GM12878 (cell line): ENCODE data around the gene CCDC18. TPM values are rescaled to one million over a fixed set of nuclear protein-coding genes. Genes with fewer than 3 reads are reported as not detected.

Experiments
- ATAC-seq: fragments of 200-7000 bp; cut with Tn5 transposase; 3 replicates; pipeline ENCODE4 v1.9.1; 2020; ENCODE audit warnings: mild to moderate bottlenecking, moderate library complexity
- BruUV-seq: library from RNA; stranded (reverse); fragments of 400-500 nt; replicated peaks from 2 replicates; lab custom pipeline; 2021; lab: Mats Ljungman, UMichigan
- CTCF ChIA-PET: fragments of 300-600 bp; sonication (Branson Sonifier 250); formaldehyde crosslinking; extraction: SDS; loops from one replicate; lab custom pipeline; 2021; ENCODE audit warnings: inconsistent platforms; lab: Yijun Ruan, JAX
- POLR2A ChIA-PET: fragments of 350-600 bp; formaldehyde crosslinking; extraction: SDS; loops from one replicate; lab custom pipeline; 2021; ENCODE audit warnings: inconsistent platforms; lab: Charles Lee
- RAD21 ChIA-PET: fragments of 300-600 bp; sonication (Branson Sonifier 250); formaldehyde crosslinking; loops from one replicate; lab custom pipeline; 2023; ENCODE audit warnings: antibody characterized with exemption; ENCODE audit not compliant: unreplicated experiment; lab: Charles Lee
- SMC1A ChIA-PET: fragments of 300-600 bp; sonication (Branson Sonifier 250); formaldehyde crosslinking; loops from one replicate; lab custom pipeline; 2023; ENCODE audit not compliant: unreplicated experiment, uncharacterized antibody; lab: Charles Lee
- DNase-seq: peaks from one replicate; pipeline ENCODE4 v3.0.0-alpha.2; 2011; ENCODE audit warnings: low read depth, low spot score
- FAIRE-seq: peaks from 3 replicates; lab custom pipeline; 2011; peaks lifted over from hg19 to GRCh38; lab: Jason Lieb, UNC
- H2AFZ ChIP-seq: 2 replicates; pipeline ENCODE4 v1.6.0; 2011; ENCODE audit warnings: low read depth, low read length, control low read depth; ENCODE audit not compliant: control insufficient read depth
- H3K27ac ChIP-seq: 2 replicates; pipeline ENCODE4 v1.5.1; 2011; ENCODE audit warnings: control low read depth; ENCODE audit not compliant: control insufficient read depth, insufficient read depth
- H3K27me3 ChIP-seq, 2 experiments: replicated peaks in 1 of 2; 2 replicates each; pipeline versions ENCODE4 v1.6.0 to v1.6.1; 2011; ENCODE audit warnings: low read length in 1 of 2; ENCODE audit not compliant: control insufficient read depth in 2 of 2, insufficient read depth in 2 of 2
- H3K36me3 ChIP-seq, 2 experiments: 2 replicates each; pipeline ENCODE4 v1.5.1; 2011; ENCODE audit warnings: low read length in 1 of 2; ENCODE audit not compliant: control insufficient read depth in 2 of 2, insufficient read depth in 2 of 2
- H3K4me1 ChIP-seq: 2 replicates; pipeline ENCODE4 v1.6.1; 2011; ENCODE audit warnings: mild to moderate bottlenecking, low read length, moderate library complexity, mixed read lengths; ENCODE audit not compliant: control insufficient read depth, insufficient read depth
- H3K4me2 ChIP-seq: 2 replicates; pipeline ENCODE4 v1.6.0; 2011; ENCODE audit warnings: control low read depth; ENCODE audit not compliant: control insufficient read depth, insufficient read depth
- H3K4me3 ChIP-seq: fragments of 200-600 bp; sonication (generic); 2 replicates; pipeline ENCODE4 v1.5.1; 2016
- H3K79me2 ChIP-seq: 2 replicates; pipeline ENCODE4 v1.6.0; 2011; ENCODE audit warnings: low read length; ENCODE audit not compliant: control insufficient read depth, insufficient read depth
- H3K9ac ChIP-seq: 2 replicates; pipeline ENCODE4 v1.8.0; 2011; ENCODE audit warnings: low read length, control low read depth, mixed read lengths; ENCODE audit not compliant: control insufficient read depth, insufficient read depth
- H3K9me3 ChIP-seq: replicated peaks from 3 replicates; pipeline ENCODE4 v1.5.1; 2011; ENCODE audit warnings: mild to moderate bottlenecking, low read length; ENCODE audit not compliant: control insufficient read depth, insufficient read depth
- H4K20me1 ChIP-seq: 2 replicates; pipeline ENCODE4 v1.6.0; 2011; ENCODE audit not compliant: control insufficient read depth, insufficient read depth
- ASH2L ChIP-seq: fragments of 300-600, 200-600 bp; sonication (generic); IDR thresholded peaks from 2 replicates; pipeline ENCODE4 v1.6.1; 2017; ENCODE audit warnings: low read depth, mild to moderate bottlenecking, borderline replicate concordance
- CREM ChIP-seq: IDR thresholded peaks from 2 replicates; pipeline ENCODE4 v1.6.1; 2014; ENCODE audit warnings: antibody characterized with exemption, low read depth
- DPF2 ChIP-seq: fragments of 450-650 bp; IDR thresholded peaks from 2 replicates; pipeline ENCODE4 v1.6.1; 2017; ENCODE audit warnings: mild to moderate bottlenecking
- FOXK2 ChIP-seq: fragments of 450-650 bp; IDR thresholded peaks from 2 replicates; pipeline ENCODE4 v1.6.1; 2017; ENCODE audit warnings: mild to moderate bottlenecking, moderate library complexity
- HDAC6 ChIP-seq: fragments of 200-600 bp; sonication (generic); IDR thresholded peaks from one replicate; pipeline ENCODE4 v1.8.0; 2017; ENCODE audit warnings: antibody characterized with exemption; ENCODE audit not compliant: unreplicated experiment
- NFIC ChIP-seq: IDR thresholded peaks from 2 replicates; pipeline ENCODE4 v1.6.1; 2012; ENCODE audit warnings: low read depth, mild to moderate bottlenecking, inconsistent platforms, low read length, moderate library complexity
- NR2C2 ChIP-seq: IDR thresholded peaks from 2 replicates; pipeline ENCODE4 v1.6.1; 2011; ENCODE audit warnings: borderline replicate concordance, low read depth; ENCODE audit not compliant: control insufficient read depth, insufficient read length
- POLR2AphosphoS5 ChIP-seq: IDR thresholded peaks from 2 replicates; pipeline ENCODE4 v1.6.1; 2011; ENCODE audit warnings: mild to moderate bottlenecking, low read length, inconsistent platforms
- POU2F2 ChIP-seq: IDR thresholded peaks from 3 replicates; pipeline ENCODE4 v1.6.1; 2011; ENCODE audit warnings: low read depth, mild to moderate bottlenecking, low read length, borderline replicate concordance
- RAD51 ChIP-seq: fragments of 450-650 bp; IDR thresholded peaks from 2 replicates; pipeline ENCODE4 v1.6.1; 2016; ENCODE audit warnings: moderate library complexity, mild to moderate bottlenecking, inconsistent platforms
- RELA ChIP-seq: fragments of 450-650 bp; IDR thresholded peaks from 2 replicates; pipeline ENCODE4 v1.8.0; 2014; ENCODE audit warnings: borderline replicate concordance; ENCODE audit not compliant: partially characterized antibody
- SIX5 ChIP-seq: IDR thresholded peaks from 2 replicates; pipeline ENCODE4 v1.6.1; 2011; ENCODE audit warnings: mild to moderate bottlenecking, low read depth, low read length, moderate library complexity; ENCODE audit not compliant: severe bottlenecking
- SUZ12 ChIP-seq: fragments of 200-600 bp; sonication (generic); IDR thresholded peaks from one replicate; pipeline ENCODE4 v1.6.1; 2018; ENCODE audit warnings: antibody characterized with exemption, mild to moderate bottlenecking; ENCODE audit not compliant: unreplicated experiment
- TARDBP ChIP-seq: IDR thresholded peaks from 2 replicates; pipeline ENCODE4 v1.6.1; 2016; ENCODE audit warnings: borderline replicate concordance
- ZNF274 ChIP-seq: IDR thresholded peaks from one replicate; pipeline ENCODE4 v1.8.0; 2011; ENCODE audit not compliant: insufficient read length, insufficient read depth
- ZNF622 ChIP-seq: fragments of 450-650 bp; IDR thresholded peaks from 2 replicates; pipeline ENCODE4 v1.6.1; 2017; ENCODE audit warnings: mild to moderate bottlenecking, inconsistent platforms
- WGBS: methylation state at CpG from one replicate; pipeline ENCODE4 v1.1.6; 2016; ENCODE audit warnings: low lambda C conversion rate; ENCODE audit not compliant: insufficient replicate concordance, insufficient coverage; ENCODE audit errors: missing lambda C conversion rate; 5-methylcytosine and 5-hydroxymethylcytosine counted together
- in situ Hi-C: fragments of 300-500 bp; cut with MboI; formaldehyde crosslinking; loops from 9 replicates; pipeline ENCODE4 v1.14.3; 2018; ENCODE audit warnings: mixed read lengths
- intact Hi-C: fragments of 100-400 bp; cut with micrococcal nuclease; formaldehyde crosslinking; loops from one replicate; pipeline ENCODE4 v1.14.2; 2022; ENCODE audit not compliant: unreplicated experiment
- polyA plus RNA-seq, 11 experiments: library from polyadenylated mRNA; depleted of rRNA in 4 of 11; unstranded in 6 of 11; stranded (reverse) in 5 of 11; fragments of >200 nt; fragmentation: Nextera tagmentation in 4 of 11; fragmentation: Illumina TruSeq in 1 of 11; extraction: Ambion mirVana in 4 of 11; extraction: Trizol in 1 of 11; gene quantifications; 1 replicate in 1 of 11; 2 replicates in 10 of 11; pipeline versions ENCODE4 v1.2.1 to v1.2.3, GENCODE V29; 2011 to 2016; ENCODE audit warnings: inconsistent platforms in 2 of 11, missing spikeins in 2 of 11, low read depth in 1 of 11
- total RNA-seq, 4 experiments: library from RNA; depleted of rRNA in 3 of 4; stranded (reverse); fragments of >200 nt in 3 of 4; fragmentation: Illumina TruSeq in 1 of 4; extraction: Trizol in 1 of 4; gene quantifications; 2 replicates each; pipeline versions ENCODE4 v1.2.1 to v1.2.3, GENCODE V29; 2013 to 2021
- TF ChIP-seq, protein P1 (sequence below): fragments of 450-650 bp; formaldehyde crosslinking; IDR thresholded peaks from 2 replicates; pipeline ENCODE4 v1.5.0; 2022; ENCODE audit warnings: mild to moderate bottlenecking, missing genetic modification characterization
- TF ChIP-seq, protein P2 (sequence below): IDR thresholded peaks from 2 replicates; pipeline ENCODE4 v1.6.1; 2012; ENCODE audit warnings: improper control_type of control experiment, low read depth, low read length; ENCODE audit not compliant: insufficient replicate concordance

CCDC18 gene
- total and polyA plus RNA-seq, 10 of the 15 experiments (the other 5 are each of a cell fraction or from before 2014, with no cell fraction given) = 15.6 to 34.9 (median 19.5) TPM

DNA sequence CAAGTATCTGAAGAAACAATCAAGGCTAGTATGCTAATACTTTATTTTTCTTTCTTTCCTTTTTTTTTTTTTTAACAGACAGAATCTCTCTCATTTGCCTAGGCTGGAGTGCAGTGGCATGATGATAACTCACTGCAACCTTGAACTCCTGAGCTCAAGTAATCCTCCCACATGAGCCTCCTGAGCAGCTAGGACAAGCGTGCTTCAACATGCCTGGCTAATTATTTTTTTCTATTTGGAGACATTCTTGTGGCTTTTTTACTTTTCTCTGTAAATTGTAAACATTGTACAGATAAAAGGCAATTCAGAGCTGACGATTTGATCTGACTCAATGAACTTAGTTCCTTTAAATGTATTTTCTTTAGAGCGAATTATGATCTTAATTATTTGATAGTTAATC, 41.4 kb downstream of the CCDC18 start:
- peaks cover 2 to 6% of the 10 kb centered on the region in 2 experiments for H3K36me3 ChIP-seq
- POLR2A ChIA-PET = interaction anchor here (1.1 to 1.2 kb wide), 3 partner anchors 12 to 136 kb away, joined by 3 to 5 read pairs (median 3); no protein-coding TSS in a partner anchor
- TF ChIP-seq FOXK2 = no peak
- TF ChIP-seq SIX5 = no peak
- no peak for TF ChIP-seq NR2C2
- TF ChIP-seq DPF2 = no peak
- TF ChIP-seq CREM = no peak
- no peak for TF ChIP-seq ASH2L
- no peak for TF ChIP-seq HDAC6
- TF ChIP-seq POLR2AphosphoS5 = no peak
- no peak for TF ChIP-seq RELA
- no peak for TF ChIP-seq POU2F2
- TF ChIP-seq ZNF274 = no peak
- no peak for TF ChIP-seq TARDBP
- no peak for TF ChIP-seq ZNF622
- TF ChIP-seq RAD51 = no peak
- TF ChIP-seq SUZ12 = no peak
- TF ChIP-seq NFIC = no peak
- TF ChIP-seq, protein P1, sequence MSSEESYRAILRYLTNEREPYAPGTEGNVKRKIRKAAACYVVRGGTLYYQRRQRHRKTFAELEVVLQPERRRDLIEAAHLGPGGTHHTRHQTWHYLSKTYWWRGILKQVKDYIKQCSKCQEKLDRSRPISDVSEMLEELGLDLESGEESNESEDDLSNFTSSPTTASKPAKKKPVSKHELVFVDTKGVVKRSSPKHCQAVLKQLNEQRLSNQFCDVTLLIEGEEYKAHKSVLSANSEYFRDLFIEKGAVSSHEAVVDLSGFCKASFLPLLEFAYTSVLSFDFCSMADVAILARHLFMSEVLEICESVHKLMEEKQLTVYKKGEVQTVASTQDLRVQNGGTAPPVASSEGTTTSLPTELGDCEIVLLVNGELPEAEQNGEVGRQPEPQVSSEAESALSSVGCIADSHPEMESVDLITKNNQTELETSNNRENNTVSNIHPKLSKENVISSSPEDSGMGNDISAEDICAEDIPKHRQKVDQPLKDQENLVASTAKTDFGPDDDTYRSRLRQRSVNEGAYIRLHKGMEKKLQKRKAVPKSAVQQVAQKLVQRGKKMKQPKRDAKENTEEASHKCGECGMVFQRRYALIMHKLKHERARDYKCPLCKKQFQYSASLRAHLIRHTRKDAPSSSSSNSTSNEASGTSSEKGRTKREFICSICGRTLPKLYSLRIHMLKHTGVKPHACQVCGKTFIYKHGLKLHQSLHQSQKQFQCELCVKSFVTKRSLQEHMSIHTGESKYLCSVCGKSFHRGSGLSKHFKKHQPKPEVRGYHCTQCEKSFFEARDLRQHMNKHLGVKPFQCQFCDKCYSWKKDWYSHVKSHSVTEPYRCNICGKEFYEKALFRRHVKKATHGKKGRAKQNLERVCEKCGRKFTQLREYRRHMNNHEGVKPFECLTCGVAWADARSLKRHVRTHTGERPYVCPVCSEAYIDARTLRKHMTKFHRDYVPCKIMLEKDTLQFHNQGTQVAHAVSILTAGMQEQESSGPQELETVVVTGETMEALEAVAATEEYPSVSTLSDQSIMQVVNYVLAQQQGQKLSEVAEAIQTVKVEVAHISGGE (CRISPR knock-in tag) = no peak
- TF ChIP-seq, protein P2, sequence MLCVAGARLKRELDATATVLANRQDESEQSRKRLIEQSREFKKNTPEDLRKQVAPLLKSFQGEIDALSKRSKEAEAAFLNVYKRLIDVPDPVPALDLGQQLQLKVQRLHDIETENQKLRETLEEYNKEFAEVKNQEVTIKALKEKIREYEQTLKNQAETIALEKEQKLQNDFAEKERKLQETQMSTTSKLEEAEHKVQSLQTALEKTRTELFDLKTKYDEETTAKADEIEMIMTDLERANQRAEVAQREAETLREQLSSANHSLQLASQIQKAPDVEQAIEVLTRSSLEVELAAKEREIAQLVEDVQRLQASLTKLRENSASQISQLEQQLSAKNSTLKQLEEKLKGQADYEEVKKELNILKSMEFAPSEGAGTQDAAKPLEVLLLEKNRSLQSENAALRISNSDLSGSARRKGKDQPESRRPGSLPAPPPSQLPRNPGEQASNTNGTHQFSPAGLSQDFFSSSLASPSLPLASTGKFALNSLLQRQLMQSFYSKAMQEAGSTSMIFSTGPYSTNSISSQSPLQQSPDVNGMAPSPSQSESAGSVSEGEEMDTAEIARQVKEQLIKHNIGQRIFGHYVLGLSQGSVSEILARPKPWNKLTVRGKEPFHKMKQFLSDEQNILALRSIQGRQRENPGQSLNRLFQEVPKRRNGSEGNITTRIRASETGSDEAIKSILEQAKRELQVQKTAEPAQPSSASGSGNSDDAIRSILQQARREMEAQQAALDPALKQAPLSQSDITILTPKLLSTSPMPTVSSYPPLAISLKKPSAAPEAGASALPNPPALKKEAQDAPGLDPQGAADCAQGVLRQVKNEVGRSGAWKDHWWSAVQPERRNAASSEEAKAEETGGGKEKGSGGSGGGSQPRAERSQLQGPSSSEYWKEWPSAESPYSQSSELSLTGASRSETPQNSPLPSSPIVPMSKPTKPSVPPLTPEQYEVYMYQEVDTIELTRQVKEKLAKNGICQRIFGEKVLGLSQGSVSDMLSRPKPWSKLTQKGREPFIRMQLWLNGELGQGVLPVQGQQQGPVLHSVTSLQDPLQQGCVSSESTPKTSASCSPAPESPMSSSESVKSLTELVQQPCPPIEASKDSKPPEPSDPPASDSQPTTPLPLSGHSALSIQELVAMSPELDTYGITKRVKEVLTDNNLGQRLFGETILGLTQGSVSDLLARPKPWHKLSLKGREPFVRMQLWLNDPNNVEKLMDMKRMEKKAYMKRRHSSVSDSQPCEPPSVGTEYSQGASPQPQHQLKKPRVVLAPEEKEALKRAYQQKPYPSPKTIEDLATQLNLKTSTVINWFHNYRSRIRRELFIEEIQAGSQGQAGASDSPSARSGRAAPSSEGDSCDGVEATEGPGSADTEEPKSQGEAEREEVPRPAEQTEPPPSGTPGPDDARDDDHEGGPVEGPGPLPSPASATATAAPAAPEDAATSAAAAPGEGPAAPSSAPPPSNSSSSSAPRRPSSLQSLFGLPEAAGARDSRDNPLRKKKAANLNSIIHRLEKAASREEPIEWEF = no peak

More for the DNA sequence above, 41.4 kb downstream of the CCDC18 start:
- Histone ChIP-seq H4K20me1 (no peaks in the 10 kb centered on the region), H3K4me2 (no peak overlapping the region), H3K9me3 (peaks cover 2% of the 10 kb centered on the region; the same call in 2 of the 3 replicates), H3K4me1 (peaks cover 4% of the 10 kb centered on the region; the same call in 1 of the 2 replicates), H3K9ac (no peak overlapping the region), H3K4me3 (no peak overlapping the region), H3K79me2 (no peaks in the 10 kb centered on the region), H3K27me3 (no peaks in the 10 kb centered on the region), H3K27ac (no peak overlapping the region), H2AFZ (no peak overlapping the region)
- intact Hi-C loops = no loop called here
- 98% methylated on average over 3 of the region's 3 CpGs for WGBS
- SMC1A ChIA-PET = interaction anchor here (0.9 to 1.3 kb wide), 3 partner anchors 10 to 37 kb away, joined by 3 read pairs; no protein-coding TSS in a partner anchor
- in situ Hi-C loops = no loop called here
- no TSS peak for BruUV-seq
- CTCF ChIA-PET = interaction anchor here (0.6 to 1.6 kb wide), 8 partner anchors 10 to 336 kb away, joined by 3 to 6 read pairs (median 4); partner anchors contain the start of gene MTF2
- ATAC-seq (no peak), FAIRE-seq (no peak), DNase-seq (no peak)
- RAD21 ChIA-PET = interaction anchor here (1.2 to 1.5 kb wide), 2 partner anchors 140 to 142 kb away, joined by 5 to 7 read pairs; no protein-coding TSS in a partner anchor
